ENCODE data around the gene GOLGA6A.
"Not testable (repeated sequence)": the region's sequence is repeated elsewhere in the genome, so short reads cannot be mapped to it uniquely, and the experiment has no call there.

The GOLGA6A gene, protein sequence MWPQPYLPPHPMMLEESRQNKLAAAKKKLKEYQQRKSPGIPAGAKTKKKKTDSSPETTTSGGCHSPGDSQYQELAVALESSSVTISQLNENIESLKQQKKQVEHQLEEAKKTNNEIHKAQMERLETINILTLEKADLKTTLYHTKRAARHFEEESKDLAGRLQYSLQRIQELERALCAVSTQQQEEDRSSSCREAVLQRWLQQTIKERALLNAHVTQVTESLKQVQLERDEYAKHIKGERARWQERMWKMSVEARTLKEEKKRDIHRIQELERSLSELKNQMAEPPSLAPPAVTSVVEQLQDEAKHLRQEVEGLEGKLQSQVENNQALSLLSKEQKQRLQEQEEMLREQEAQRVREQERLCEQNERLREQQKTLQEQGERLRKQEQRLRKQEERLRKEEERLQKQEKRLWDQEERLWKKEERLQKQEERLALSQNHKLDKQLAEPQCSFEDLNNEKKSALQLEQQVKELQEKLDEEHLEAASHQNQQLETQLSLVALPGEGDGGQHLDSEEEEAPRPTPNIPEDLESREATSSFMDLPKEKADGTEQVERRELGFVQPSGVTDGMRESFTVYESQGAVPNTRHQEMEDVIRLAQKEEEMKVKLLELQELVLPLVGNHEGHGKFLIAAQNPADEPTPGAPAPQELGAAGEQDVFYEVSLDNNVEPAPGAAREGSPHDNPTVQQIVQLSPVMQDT

DNA sequence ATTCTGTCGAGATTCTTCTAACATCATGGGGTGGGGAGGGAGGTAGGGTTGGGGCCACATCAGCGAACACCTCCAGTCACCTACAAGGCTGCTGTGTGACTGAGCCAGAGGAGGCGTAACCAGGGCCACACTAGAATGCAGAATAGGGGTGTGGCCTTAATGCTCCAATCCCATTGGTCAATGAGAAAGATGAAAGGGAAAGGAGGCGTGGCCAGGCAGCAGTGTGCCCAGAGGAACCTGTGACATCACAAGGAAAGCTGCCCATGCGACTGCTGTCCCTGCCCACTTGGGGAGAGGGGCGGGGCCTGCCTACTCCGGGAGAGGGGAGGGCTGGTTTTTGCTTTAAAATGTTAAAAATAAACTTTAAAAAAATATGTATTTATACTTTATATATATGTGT lies at the start of gene GOLGA6A:
Gene GOLGA6A, minus strand, starts transcription at position 101 of the 400 bp plus-strand sequence. Its CDS starts 41 bp downstream, at position 60.
- H3K9ac ChIP-seq (ENCODE audit: low read depth, low read length, poor library complexity, severe bottlenecking); H3K4me2 ChIP-seq (ENCODE audit: low read depth, low read length, poor library complexity, severe bottlenecking); H3K9me2 ChIP-seq (replicated peaks; ENCODE audit: low read depth, low read length); H4K20me1 ChIP-seq (ENCODE audit: insufficient read depth, low read length, poor library complexity, severe bottlenecking); H3K4me3 ChIP-seq (ENCODE audit: low read length, poor library complexity, severe bottlenecking); H3K36me3 ChIP-seq (ENCODE audit: insufficient read depth, low read length); H3K79me2 ChIP-seq (ENCODE audit: insufficient read depth, low read length); H3K9me3 ChIP-seq (ENCODE audit: insufficient read depth, low read depth, low read length); H3K27me3 ChIP-seq (ENCODE audit: insufficient read depth, low read length, poor library complexity, severe bottlenecking); H3K4me1 ChIP-seq (ENCODE audit: insufficient read depth, low read length, poor library complexity, severe bottlenecking); H3F3A ChIP-seq (ENCODE audit: low read depth); H2AFZ ChIP-seq (ENCODE audit: low read length): not testable (repeated sequence)

DNA sequence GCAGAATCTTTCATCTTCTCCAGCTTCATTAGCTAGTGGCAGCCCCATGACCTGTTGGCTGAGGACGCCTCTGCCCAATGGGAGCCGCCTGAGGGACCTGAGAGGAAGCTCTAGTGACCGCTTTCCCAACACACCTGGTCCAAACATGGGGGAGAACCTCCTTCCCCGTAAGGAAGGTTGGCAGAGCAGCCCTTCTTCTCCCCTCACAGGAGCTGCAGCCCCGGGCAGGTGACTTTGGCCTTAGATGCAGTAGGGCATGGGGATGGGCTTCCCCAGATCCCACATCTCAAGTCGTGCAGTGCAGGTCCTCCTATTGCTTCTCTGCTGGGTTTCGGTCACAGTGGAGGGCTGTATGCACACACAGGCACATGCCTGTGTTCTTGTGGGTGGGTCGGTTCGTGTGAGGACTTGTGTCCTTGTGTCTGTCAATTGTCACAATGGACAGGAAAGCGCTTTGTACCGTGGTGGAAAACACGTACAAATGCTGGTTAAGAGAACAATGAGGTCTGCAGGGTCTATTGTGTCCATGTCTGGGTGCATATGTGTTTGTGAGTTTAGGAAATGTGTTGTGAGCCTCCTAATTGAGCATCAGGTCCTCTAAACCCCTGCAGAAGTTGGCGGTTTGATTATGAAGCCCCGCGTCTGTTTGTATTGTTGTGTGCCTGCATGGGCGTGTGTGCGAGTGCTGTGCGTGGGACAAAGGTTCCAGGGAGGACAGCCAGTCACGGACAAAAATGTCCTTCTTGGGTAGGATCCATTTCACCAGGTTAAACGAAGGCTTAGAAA lies 49.5 kb upstream of the GOLGA6A start:
- Histone ChIP-seq H3K9ac (ENCODE audit: low read depth, low read length, poor library complexity, severe bottlenecking) (no peak overlapping the region), H4K20me1 (ENCODE audit: insufficient read depth, low read length, poor library complexity, severe bottlenecking) (no peaks in the 10 kb centered on the region), H3K79me2 (ENCODE audit: insufficient read depth, low read length) (no peaks in the 10 kb centered on the region), H3K27me3 (ENCODE audit: insufficient read depth, low read length, poor library complexity, severe bottlenecking) (no peaks in the 10 kb centered on the region), H3F3A (ENCODE audit: low read depth) (no peaks in the 10 kb centered on the region), H3K9me2 (replicated peaks; ENCODE audit: low read depth, low read length) (no peaks in the 10 kb centered on the region), H3K4me3 (ENCODE audit: low read length, poor library complexity, severe bottlenecking) (no peak overlapping the region), H3K9me3 (ENCODE audit: insufficient read depth, low read depth, low read length) (no peaks in the 10 kb centered on the region), H3K4me1 (ENCODE audit: insufficient read depth, low read length, poor library complexity, severe bottlenecking) (peaks cover 8% of the 10 kb centered on the region), H3K36me3 (ENCODE audit: insufficient read depth, low read length) (no peaks in the 10 kb centered on the region), H2AFZ (ENCODE audit: low read length) (no peak overlapping the region), H3K4me2 (ENCODE audit: low read depth, low read length, poor library complexity, severe bottlenecking) (no peak overlapping the region)
- TF ChIP-seq, protein P1, sequence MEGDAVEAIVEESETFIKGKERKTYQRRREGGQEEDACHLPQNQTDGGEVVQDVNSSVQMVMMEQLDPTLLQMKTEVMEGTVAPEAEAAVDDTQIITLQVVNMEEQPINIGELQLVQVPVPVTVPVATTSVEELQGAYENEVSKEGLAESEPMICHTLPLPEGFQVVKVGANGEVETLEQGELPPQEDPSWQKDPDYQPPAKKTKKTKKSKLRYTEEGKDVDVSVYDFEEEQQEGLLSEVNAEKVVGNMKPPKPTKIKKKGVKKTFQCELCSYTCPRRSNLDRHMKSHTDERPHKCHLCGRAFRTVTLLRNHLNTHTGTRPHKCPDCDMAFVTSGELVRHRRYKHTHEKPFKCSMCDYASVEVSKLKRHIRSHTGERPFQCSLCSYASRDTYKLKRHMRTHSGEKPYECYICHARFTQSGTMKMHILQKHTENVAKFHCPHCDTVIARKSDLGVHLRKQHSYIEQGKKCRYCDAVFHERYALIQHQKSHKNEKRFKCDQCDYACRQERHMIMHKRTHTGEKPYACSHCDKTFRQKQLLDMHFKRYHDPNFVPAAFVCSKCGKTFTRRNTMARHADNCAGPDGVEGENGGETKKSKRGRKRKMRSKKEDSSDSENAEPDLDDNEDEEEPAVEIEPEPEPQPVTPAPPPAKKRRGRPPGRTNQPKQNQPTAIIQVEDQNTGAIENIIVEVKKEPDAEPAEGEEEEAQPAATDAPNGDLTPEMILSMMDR (conservative IDR thresholded peaks at IDR 0.05; ENCODE audit: low read length) = no peak
- TF ChIP-seq EZH2phosphoT487 (IDR thresholded peaks at IDR 0.05; ENCODE audit: borderline replicate concordance) = no peak

DNA sequence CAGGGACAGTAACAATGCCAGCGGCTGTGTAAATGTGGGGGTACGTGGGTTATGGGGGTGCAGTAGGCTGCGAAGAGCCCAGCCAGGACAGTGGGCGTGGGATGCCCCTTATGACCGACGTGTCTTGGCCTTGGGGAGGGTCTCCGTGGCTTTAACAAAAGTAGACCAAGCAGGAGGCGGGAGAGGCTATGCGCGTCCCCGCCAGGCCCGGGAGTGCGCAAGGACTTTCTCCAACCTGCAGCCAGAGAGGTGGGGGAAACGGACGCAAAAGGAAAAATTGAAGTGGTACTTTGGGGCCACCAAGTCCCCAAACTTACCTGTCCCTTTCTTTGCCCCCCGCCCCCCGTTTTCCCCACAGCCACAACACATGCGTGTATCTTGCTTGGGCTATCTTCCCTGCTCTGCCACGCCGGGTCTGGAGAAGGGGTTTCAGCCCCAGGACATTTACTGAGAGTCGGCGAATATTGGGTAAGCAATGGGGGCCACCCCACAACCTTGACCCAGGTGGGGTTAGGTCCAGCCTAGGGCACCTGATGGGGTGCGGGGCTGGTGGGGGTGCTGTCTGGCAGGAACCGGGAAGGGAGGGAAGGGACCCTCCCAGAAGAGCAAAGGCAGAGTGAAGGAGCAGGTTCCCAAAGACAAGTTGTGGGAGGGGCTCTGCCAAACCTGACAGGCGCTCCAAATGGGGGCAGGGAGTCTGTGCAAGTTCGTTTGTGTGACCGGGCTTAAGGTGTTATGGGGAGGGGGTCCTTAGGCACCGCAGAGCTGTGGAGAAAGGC lies 48.7 kb upstream of the GOLGA6A start:
- H4K20me1 ChIP-seq (ENCODE audit: insufficient read depth, low read length, poor library complexity, severe bottlenecking) = no peaks in the 10 kb centered on the region
- H3K27me3 ChIP-seq (ENCODE audit: insufficient read depth, low read length, poor library complexity, severe bottlenecking) = no peaks in the 10 kb centered on the region
- no peak overlapping the region for H3K4me2 ChIP-seq (ENCODE audit: low read depth, low read length, poor library complexity, severe bottlenecking)
- no peak overlapping the region for H2AFZ ChIP-seq (ENCODE audit: low read length)
- no peak overlapping the region for H3K4me3 ChIP-seq (ENCODE audit: low read length, poor library complexity, severe bottlenecking)
- H3K9me3 ChIP-seq (ENCODE audit: insufficient read depth, low read depth, low read length) = no peaks in the 10 kb centered on the region
- no peaks in the 10 kb centered on the region for H3K9me2 ChIP-seq (replicated peaks; ENCODE audit: low read depth, low read length)
- TF ChIP-seq EZH2phosphoT487 (IDR thresholded peaks at IDR 0.05; ENCODE audit: borderline replicate concordance) = no peak
- TF ChIP-seq, protein P1 (conservative IDR thresholded peaks at IDR 0.05; ENCODE audit: low read length) = no peak
- peaks cover 4% of the 10 kb centered on the region for H3K4me1 ChIP-seq (ENCODE audit: insufficient read depth, low read length, poor library complexity, severe bottlenecking)
- no peaks in the 10 kb centered on the region for H3K79me2 ChIP-seq (ENCODE audit: insufficient read depth, low read length)
- no peak overlapping the region for H3K9ac ChIP-seq (ENCODE audit: low read depth, low read length, poor library complexity, severe bottlenecking)
- H3K36me3 ChIP-seq (ENCODE audit: insufficient read depth, low read length) = no peaks in the 10 kb centered on the region
- no peaks in the 10 kb centered on the region for H3F3A ChIP-seq (ENCODE audit: low read depth)

All from Loucy (cell line).